Astrocyte (in vitro differentiated cells and primary cell): ENCODE data around the gene SVIL.

ENCODE experiments used
- CTCF ChIP-seq: IDR thresholded peaks from 2 replicates; pipeline ENCODE4 v1.5.1; 2011; ENCODE audit warnings: low read depth, mild to moderate bottlenecking, inconsistent platforms, low read length, moderate library complexity; ENCODE audit not compliant: insufficient read depth
- EZH2 ChIP-seq: IDR thresholded peaks from 2 replicates; pipeline ENCODE4 v1.6.1; 2012; ENCODE audit warnings: mild to moderate bottlenecking, low read length, inconsistent platforms; ENCODE audit not compliant: insufficient read depth

- no peak for TF ChIP-seq CTCF
- TF ChIP-seq EZH2 = no peak
Measured at GRCh38 chr10:29417324-29417723, 217.4 kb downstream of the SVIL start.
